K562 (cell line): ENCODE data around the gene LRRC61. TPM values are rescaled to one million over a fixed set of nuclear protein-coding genes. Genes with fewer than 3 reads are reported as not detected.

Source experiments
- CC2D1A ChIP-seq: fragments of 450-650 bp; IDR thresholded peaks from 2 replicates; pipeline ENCODE4 v1.6.1; 2017; ENCODE audit warnings: mild to moderate bottlenecking
- IRF2 ChIP-seq: sonication (generic); formaldehyde crosslinking; IDR thresholded peaks from 2 replicates; pipeline ENCODE4 v1.8.1; 2022; ENCODE audit warnings: mild to moderate bottlenecking, missing genetic modification reagents
- NONO ChIP-seq, 2 experiments: fragments of 200-400 bp in 1 of 2; fragments of 450-650 bp in 1 of 2; formaldehyde crosslinking in 1 of 2; IDR thresholded peaks; 2 replicates each; pipeline ENCODE4 v1.6.1; 2017; ENCODE audit warnings: low read depth in 2 of 2, mild to moderate bottlenecking in 2 of 2, moderate library complexity in 2 of 2, low read length in 1 of 2
- NR2C1 ChIP-seq, 2 experiments: fragments of 450-650 bp; IDR thresholded peaks; 2 replicates each; pipeline ENCODE4 v1.6.1; 2017; ENCODE audit warnings: mild to moderate bottlenecking in 2 of 2, antibody characterized with exemption in 1 of 2, inconsistent platforms in 1 of 2, missing compliant biosample characterization in 1 of 2, missing genetic modification characterization in 1 of 2
- RFX7 ChIP-seq: fragments of 250-450 bp; sonication (Bioruptor Pico); IDR thresholded peaks from 2 replicates; pipeline ENCODE4 v1.5.1; 2021; ENCODE audit warnings: mild to moderate bottlenecking
- SAFB ChIP-seq: fragments of 200-400 bp; formaldehyde crosslinking; IDR thresholded peaks from 2 replicates; pipeline ENCODE4 v1.6.1; 2017; ENCODE audit warnings: low read depth, low read length, borderline replicate concordance
- TEAD2 ChIP-seq: fragments of 450-650 bp; IDR thresholded peaks from 2 replicates; pipeline ENCODE4 v1.6.1; 2016; ENCODE audit warnings: missing genetic modification characterization, control low read depth, missing compliant biosample characterization
- ZBTB2 ChIP-seq: fragments of 450-650 bp; IDR thresholded peaks from 2 replicates; pipeline ENCODE4 v1.6.1; 2016; ENCODE audit warnings: antibody characterized with exemption
- ZNF324 ChIP-seq: fragments of 250-450 bp; sonication (Bioruptor Pico); IDR thresholded peaks from 2 replicates; pipeline ENCODE4 v1.4.0; 2020; ENCODE audit warnings: mild to moderate bottlenecking
- ZNF584 ChIP-seq: fragments of 200-800 bp; sonication (Bioruptor generic); IDR thresholded peaks from 2 replicates; pipeline ENCODE4 v1.6.1; 2016; ENCODE audit warnings: low read depth, mild to moderate bottlenecking, missing genetic modification characterization, missing compliant biosample characterization
- ZNF780A ChIP-seq: fragments of 250-450 bp; sonication (Bioruptor Pico); IDR thresholded peaks from 2 replicates; pipeline ENCODE4 v1.5.0; 2021; ENCODE audit warnings: mild to moderate bottlenecking
- polyA plus RNA-seq, 8 experiments: library from polyadenylated mRNA; depleted of rRNA in 4 of 8; stranded (reverse) in 5 of 8; unstranded in 3 of 8; fragments of >200 nt; fragmentation: Nextera tagmentation in 2 of 8; fragmentation: Illumina TruSeq in 1 of 8; extraction: Ambion mirVana in 2 of 8; extraction: Trizol in 1 of 8; gene quantifications; 2 replicates each; pipeline versions ENCODE4 v1.2.1 to v1.2.3, GENCODE V29; 2011 to 2014; ENCODE audit warnings: inconsistent platforms in 1 of 8, missing spikeins in 1 of 8
- total RNA-seq, 7 experiments: library from RNA; depleted of rRNA in 6 of 7; stranded (reverse); fragments of >200 nt in 6 of 7; fragmentation: Illumina TruSeq in 2 of 7; extraction: Trizol in 2 of 7; gene quantifications; 2 replicates each; pipeline versions ENCODE4 v1.2.1 to v1.2.3, GENCODE V29; 2011 to 2021; ENCODE audit warnings: low replicate concordance in 1 of 7
- TF ChIP-seq, protein P1 (sequence below): fragments of 200-800 bp; sonication (Bioruptor generic); IDR thresholded peaks from 2 replicates; pipeline ENCODE4 v1.6.1; 2016; ENCODE audit warnings: missing genetic modification characterization, missing compliant biosample characterization
- TF ChIP-seq, protein P2 (sequence below): fragments of 250-450 bp; sonication (Bioruptor Pico); IDR thresholded peaks from 2 replicates; pipeline ENCODE4 v1.4.0; 2020; ENCODE audit warnings: mild to moderate bottlenecking
- TF ChIP-seq, protein P3 (sequence below): fragments of 250-450 bp; sonication (Bioruptor Pico); IDR thresholded peaks from 2 replicates; pipeline ENCODE4 v1.5.0; 2020; ENCODE audit warnings: mild to moderate bottlenecking, borderline replicate concordance

LRRC61 gene
- total and polyA plus RNA-seq, 9 of the 15 experiments (the other 6 are each of a cell fraction or from before 2014, with no cell fraction given): 1.3 to 55.2 (median 35.2) TPM

- TF ChIP-seq CC2D1A: no peak
- no peak for TF ChIP-seq RFX7 (CRISPR knock-in tag)
- TF ChIP-seq ZNF584 (CRISPR knock-in tag): no peak
- TF ChIP-seq NONO (IDR thresholded peaks at IDR 0.05; ENCODE audit: low read depth in 2 of 2, low read length in 1 of 2): no peak
- TF ChIP-seq ZBTB2: 0 out of 2 replicates have a peak, but pooled peaks have one; percentile 26
- no peak for TF ChIP-seq TEAD2
- TF ChIP-seq, protein P1, sequence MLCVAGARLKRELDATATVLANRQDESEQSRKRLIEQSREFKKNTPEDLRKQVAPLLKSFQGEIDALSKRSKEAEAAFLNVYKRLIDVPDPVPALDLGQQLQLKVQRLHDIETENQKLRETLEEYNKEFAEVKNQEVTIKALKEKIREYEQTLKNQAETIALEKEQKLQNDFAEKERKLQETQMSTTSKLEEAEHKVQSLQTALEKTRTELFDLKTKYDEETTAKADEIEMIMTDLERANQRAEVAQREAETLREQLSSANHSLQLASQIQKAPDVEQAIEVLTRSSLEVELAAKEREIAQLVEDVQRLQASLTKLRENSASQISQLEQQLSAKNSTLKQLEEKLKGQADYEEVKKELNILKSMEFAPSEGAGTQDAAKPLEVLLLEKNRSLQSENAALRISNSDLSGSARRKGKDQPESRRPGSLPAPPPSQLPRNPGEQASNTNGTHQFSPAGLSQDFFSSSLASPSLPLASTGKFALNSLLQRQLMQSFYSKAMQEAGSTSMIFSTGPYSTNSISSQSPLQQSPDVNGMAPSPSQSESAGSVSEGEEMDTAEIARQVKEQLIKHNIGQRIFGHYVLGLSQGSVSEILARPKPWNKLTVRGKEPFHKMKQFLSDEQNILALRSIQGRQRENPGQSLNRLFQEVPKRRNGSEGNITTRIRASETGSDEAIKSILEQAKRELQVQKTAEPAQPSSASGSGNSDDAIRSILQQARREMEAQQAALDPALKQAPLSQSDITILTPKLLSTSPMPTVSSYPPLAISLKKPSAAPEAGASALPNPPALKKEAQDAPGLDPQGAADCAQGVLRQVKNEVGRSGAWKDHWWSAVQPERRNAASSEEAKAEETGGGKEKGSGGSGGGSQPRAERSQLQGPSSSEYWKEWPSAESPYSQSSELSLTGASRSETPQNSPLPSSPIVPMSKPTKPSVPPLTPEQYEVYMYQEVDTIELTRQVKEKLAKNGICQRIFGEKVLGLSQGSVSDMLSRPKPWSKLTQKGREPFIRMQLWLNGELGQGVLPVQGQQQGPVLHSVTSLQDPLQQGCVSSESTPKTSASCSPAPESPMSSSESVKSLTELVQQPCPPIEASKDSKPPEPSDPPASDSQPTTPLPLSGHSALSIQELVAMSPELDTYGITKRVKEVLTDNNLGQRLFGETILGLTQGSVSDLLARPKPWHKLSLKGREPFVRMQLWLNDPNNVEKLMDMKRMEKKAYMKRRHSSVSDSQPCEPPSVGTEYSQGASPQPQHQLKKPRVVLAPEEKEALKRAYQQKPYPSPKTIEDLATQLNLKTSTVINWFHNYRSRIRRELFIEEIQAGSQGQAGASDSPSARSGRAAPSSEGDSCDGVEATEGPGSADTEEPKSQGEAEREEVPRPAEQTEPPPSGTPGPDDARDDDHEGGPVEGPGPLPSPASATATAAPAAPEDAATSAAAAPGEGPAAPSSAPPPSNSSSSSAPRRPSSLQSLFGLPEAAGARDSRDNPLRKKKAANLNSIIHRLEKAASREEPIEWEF (CRISPR knock-in tag): no peak
- TF ChIP-seq SAFB: no peak
- no peak for TF ChIP-seq IRF2 (CRISPR knock-in tag)
- TF ChIP-seq ZNF324: no peak
- TF ChIP-seq, protein P2, sequence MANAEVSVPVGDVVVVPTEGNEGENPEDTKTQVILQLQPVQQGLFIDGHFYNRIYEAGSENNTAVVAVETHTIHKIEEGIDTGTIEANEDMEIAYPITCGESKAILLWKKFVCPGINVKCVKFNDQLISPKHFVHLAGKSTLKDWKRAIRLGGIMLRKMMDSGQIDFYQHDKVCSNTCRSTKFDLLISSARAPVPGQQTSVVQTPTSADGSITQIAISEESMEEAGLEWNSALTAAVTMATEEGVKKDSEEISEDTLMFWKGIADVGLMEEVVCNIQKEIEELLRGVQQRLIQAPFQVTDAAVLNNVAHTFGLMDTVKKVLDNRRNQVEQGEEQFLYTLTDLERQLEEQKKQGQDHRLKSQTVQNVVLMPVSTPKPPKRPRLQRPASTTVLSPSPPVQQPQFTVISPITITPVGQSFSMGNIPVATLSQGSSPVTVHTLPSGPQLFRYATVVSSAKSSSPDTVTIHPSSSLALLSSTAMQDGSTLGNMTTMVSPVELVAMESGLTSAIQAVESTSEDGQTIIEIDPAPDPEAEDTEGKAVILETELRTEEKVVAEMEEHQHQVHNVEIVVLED (CRISPR knock-in tag): no peak
- TF ChIP-seq ZNF780A (CRISPR knock-in tag): no peak
- TF ChIP-seq, protein P3, sequence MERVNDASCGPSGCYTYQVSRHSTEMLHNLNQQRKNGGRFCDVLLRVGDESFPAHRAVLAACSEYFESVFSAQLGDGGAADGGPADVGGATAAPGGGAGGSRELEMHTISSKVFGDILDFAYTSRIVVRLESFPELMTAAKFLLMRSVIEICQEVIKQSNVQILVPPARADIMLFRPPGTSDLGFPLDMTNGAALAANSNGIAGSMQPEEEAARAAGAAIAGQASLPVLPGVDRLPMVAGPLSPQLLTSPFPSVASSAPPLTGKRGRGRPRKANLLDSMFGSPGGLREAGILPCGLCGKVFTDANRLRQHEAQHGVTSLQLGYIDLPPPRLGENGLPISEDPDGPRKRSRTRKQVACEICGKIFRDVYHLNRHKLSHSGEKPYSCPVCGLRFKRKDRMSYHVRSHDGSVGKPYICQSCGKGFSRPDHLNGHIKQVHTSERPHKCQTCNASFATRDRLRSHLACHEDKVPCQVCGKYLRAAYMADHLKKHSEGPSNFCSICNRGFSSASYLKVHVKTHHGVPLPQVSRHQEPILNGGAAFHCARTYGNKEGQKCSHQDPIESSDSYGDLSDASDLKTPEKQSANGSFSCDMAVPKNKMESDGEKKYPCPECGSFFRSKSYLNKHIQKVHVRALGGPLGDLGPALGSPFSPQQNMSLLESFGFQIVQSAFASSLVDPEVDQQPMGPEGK: no peak
- TF ChIP-seq NR2C1 (IDR thresholded peaks at IDR 0.05): no peak
- no peak for TF ChIP-seq NR2C1 (tag; IDR thresholded peaks at IDR 0.05)
Observed at GRCh38 chr7:150379441-150380379, 56.6 kb downstream of the LRRC61 start (continued).
